Fibroblast of skin of right biceps (primary cell): ENCODE data around the gene SUSD4.

Experiments
- DNase-seq: peaks from one replicate; pipeline ENCODE4 v3.0.0-alpha.2; 2013

SUSD4 gene

DNA sequence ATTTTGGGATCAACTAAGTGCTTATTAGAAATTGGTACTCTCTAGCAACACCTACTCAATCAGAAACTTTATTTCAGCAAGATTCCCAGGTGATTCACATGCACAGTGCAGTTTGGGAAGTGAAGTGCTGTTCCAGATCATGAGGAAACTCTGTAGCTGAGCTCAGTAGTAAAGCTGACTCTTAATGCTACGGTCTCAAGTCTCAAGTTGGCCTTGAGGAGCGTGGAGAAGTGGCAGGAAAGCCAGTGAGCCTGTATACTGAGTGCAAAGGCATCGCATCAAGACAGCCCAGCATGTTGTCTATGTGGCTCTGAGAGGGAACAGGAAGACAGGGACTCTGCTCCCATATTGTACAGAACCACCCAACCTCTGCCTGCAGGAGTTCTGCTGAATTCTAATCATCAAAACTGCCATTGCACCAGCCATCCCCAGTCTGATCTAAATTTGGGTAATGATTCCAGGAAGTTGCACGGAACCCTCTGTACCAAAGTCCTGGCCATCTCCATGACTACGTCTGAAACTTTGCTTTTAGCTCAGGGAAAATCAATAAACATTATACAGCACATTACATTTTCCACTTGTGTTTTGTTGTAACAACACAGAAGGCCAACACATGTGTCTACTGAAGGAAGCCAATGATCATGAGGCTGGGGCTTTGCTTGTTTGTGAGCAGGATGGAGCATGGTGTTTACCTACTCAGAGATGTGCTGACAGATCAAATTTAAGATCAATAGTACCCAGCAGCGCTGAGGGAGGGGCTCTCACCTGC is 115.8 kb downstream of the SUSD4 start:
- DNase-seq = no peak

DNA sequence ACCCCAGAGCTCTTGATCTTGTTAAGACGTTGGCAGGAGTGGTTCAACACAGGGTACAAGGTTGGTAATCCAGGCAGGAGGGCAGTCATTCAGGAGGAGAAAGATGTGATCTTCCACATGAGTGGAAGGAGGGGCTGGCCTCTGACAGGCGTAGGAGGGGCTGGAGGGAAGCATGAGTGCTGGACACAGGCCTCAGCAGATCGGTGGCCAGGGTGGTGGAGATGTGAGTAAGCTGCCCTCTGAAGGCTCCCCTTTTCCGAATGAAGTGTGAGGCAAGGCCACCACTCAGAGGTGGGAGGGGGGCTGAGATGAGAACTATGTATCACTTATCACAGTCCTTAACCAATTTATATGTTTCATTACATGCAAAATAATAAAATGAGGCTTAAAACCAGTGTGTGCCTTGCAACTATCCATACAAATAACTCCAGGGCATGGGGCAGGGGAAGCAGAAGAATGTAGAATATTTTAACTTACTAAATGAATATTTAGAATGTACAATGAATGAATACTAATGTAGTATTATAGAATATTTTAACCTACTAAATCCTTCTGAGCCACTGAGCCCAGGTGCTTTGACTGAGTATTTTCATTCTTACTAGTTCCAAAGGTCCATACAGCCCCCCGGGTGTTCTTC is 117.4 kb downstream of the SUSD4 start:
- DNase-seq = no peak

DNA sequence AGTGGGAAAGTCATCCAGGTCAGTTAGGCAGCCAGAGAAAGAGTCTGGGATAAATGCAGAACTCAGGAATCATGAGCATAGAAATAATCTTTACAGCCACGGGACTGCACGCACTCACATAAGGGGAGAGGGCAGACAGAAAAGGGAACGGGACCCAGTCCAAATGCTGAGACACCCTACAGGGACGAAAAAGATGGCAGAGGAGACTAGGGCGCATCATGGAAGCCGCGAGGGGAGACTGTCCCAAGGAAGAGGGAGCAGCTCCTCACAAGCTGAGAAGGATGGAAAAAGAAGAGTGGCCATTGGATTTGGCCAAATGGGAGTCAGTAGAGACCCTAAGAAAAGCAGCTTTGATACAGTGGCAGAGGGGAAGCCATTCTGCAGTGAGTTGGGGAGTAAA is 118.0 kb downstream of the SUSD4 start:
- no peak for DNase-seq

DNA sequence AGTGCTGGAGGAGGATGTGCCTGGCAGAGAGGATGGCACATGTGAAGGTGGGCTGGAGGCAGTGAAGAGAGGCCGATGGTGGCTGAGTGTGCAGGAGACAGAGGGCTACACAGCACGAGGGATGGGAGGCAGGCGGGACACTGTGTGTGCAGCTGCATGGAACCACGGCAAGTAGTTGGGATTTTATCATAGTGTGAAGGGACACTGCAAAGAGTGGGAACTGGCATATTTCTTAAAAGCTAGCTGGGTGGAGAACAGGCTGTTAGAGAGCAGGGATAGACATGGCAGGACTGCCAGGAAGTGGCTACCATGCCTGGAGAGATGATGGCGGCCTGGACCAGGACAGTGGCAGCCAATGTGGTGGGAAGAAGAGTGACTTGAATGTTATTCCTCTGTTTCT is 118.6 kb downstream of the SUSD4 start:
- DNase-seq = no peak

DNA sequence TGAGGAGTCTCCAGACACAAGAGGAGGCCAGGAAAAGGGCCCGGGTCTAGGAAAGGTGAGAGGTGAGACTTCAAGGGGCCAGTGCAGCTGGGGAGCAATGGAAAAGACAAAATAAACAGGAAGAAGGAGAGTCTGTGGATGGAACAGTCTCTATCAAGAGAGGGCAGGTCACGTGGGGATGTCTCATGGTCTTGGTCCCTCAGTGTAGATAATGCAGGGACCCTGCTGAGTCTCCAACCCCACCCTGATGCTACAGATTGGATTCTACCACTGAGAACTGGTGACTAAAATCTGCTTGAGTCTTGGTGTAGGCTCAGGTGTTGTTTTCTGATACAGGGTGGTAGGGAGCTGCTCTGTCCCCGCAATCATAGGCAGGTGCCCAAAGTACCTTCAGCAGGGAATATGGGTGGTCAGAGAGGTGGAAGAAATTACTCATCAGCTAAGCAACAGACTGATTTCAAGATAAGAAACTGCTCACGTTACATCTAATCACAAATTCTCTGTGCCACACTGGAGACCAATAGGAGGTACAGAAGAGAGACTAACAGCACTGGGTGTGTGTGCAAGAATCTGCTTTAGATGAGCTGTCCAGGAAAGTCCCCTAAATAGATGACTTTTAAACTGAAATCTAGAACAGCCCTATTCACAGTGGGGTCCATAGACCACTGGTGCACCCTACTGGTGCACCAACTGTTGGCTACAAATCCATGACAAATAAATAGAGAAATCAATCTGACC is 119.4 kb downstream of the SUSD4 start:
- DNase-seq = peak; percentile 22

DNA sequence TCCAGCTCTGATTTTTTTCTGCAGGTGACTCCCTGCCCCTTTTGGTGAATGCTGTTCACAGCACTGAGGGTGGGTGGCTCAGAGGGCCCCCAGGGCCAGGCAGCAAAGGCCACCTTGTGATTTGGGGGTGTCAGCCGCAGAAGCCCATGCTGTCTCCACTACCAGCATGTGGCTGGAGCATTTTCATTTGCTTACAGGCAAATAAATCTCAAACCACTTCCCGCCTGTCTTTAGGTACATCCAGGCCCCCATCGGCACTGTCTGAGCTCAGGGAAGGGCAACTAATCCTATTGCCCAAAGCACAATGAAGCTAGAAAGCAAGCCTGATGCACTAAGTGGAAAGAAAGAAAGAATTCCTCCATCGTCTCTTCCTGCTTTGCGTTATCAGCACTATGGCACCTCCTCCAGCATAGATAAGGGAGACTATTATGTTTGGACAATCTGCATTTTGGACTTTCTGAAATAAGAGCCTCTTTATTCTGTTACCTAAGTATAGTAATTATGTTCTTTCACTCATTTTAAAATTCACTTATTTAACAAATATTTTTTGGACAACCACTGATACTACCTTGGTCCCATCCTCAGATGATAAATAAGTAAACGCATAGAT is 120.4 kb downstream of the SUSD4 start:
- no peak for DNase-seq

DNA sequence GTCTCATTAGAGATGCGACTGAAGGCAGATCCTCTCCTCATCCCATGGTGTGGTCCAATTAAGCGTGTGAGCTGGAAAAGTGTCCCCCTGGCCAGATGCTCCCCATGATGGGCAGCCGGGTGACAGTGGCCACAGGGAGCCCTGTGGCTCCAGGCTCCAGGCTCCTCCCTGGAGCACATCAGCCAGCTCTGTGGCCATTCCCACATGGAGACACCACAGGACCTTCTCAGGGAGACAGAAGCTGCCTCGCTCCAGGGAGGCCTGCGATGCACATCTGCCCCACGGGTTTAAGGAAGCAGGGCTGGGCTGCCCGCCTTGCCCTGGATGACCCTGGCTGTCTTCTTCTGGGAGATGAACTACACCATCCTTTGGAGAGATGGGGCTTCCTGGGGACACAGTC is 121.0 kb downstream of the SUSD4 start:
- DNase-seq = no peak

DNA sequence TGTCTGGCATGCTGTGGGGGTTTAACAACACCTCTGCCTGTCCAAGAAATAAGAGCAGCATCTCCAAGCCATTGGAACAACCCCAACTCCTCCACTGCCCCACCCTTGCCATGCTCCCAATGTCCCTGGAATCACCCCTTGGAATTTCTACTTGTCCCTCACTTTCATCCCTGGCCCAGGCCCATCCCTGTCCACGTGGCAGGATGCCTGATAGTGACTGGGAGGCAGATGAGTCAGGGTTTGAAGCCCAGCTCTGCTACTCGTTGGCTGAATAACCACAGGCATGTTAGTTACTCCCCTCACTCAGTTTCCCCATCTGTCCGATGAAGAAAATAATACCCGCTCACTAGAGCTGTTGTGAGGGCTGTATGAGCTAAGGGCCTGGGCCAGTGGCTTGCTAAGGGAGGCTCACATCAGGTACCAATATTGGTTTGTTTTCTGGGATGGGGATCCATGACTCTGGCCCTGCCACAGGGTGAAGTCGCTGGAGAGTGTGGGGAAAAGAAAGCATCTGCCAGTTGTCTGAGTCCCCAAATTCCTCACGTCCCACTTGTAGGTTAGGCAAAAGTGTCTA is 121.5 kb downstream of the SUSD4 start:
- peak; percentile 60 for DNase-seq

DNA sequence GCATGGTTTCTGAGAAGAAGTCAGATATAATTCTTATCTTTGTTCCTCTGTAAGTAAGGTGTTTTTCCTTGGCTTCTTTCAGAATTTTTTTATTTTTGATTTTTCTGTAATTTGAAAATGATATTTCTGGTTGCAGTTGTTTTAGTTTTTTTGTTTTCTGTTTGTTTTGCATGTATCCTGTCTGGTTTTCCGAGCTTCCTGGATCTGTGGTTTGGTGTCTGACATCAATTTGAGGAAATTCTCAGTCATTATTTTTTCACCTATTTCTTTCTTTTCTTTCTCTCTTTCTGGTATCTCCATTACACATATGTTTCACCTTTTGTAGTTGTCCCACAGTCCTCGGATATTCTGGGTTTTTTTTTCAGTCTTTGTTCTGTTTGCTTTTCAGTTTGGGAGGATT is 123.9 kb downstream of the SUSD4 start:
- no peak for DNase-seq

DNA sequence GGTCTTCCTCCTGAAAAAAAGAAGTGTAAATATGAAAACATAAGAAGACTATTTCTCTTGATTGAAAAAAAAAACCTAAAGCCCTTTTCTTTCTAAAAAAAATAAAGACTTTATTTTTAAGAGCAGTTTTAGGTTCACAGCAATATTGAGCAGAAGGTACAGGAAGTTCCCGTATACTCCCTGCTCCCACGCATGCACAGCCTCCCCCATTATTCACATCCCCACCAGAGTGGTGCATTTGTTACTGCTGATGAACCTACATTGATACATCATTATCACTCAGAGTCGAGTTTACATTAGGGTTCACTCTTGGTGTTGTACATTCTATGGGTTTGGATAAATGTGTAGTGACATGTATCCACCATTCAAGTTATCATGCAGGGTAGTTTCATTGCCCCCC is 128.9 kb downstream of the SUSD4 start:
- DNase-seq = no peak

DNA sequence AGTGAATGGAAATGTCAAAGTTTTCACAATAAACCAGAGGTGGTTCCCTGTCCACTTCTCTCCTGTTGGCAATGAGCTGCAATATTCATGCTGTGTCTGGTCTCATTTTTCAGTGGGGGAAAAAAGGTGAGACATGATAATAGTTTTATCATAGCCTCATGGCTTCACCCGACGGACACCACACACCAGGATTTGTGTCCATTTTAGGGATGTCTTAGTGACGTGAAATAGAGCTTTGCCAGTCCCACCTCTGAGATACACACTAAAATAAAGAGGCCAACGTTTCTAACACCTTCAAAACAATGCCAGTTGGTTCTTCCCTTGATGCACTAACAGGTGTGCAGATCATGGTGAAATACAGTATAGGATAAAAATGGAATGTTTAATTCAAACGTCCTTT is 129.4 kb downstream of the SUSD4 start:
- DNase-seq = no peak

DNA sequence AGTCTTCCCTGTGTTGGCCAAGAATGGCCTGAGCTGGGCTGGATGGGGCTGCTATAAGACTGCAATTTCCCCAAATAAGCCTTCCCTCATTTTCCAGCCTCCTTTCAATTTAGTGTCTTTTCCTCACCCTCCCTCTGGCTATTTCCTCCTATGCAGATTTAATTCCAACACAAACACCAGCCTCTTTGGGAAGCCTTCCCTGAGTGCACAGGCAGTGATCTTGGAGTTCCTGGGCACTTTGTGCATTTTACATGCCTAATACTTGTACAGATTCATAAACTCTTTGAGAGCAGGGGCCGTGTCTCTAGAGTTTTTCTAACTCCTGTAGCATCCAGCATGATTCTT is 129.8 kb downstream of the SUSD4 start:
- no peak for DNase-seq

DNA sequence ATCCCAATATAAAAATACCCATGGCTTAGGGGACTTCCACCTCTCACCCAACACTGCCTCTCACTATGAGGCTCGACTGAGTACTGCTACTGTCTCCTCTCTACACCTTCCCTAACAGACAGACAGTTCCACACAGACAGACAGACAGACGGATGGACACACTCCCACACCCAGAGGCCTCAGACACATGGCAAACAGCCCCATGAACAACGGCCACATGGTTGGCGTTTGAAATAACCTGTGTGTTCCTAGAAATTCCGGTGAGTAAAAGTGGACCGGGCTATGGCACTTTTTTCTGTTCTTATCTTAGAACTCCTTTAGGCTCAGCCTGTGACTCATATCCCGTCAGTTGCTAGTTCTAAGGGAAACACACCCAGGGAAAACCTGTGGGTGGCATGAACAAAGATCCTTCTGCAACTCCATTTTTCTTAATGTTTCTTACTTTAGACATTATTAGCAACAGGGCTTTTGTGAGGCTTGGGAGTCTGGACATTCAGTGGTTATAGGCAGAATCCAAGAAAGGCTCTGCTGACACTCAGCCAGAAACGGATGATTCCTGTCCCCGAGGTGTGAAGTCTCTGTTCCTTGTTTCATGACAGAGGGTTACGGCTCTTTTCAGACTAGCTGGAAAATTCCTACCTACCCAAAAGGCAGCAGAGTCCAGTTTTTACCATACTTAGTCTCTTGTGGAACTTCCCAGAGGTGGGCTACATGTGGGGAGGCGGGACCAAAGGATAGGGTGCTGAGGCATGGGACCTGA is 130.4 kb downstream of the SUSD4 start:
- peak; percentile 84 for DNase-seq

DNA sequence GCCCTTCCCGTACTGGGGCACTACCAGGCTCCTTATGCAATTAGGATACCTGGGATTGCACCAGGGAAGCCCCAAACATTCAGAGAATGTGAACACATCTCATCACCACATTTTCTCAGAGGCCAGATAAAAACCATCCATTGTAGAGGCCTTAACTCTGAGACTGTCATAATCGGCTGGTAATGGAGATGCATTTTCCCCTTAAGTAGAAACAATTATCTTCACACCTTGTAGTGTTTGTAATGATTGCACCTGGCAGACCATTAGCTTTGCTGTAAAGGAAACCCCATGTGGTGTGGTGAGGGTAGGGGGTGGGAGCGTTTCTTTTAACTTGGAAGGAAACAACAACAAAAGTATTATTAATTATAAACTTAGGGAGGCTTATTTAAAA is 131.0 kb downstream of the SUSD4 start:
- no peak for DNase-seq

DNA sequence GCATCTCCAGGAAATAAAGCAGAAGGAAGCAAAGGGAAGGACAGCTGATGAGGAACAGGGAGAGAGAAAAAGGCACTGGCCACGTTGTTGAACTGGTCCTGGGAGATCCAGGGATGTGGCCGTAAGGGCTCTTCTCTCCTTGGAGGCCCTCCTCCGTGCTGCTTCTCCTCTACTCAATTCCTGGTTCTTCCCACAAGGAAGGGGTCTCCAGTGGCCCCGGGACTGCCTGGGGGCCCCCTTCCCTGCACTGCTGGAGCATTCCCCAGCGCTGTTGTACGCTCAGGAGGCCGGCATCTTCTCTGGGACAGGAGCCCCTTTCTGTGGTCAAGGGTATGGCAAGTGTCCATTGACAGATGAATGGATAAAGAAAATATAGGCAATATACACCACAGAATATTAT is 132.4 kb downstream of the SUSD4 start:
- DNase-seq = no peak

DNA sequence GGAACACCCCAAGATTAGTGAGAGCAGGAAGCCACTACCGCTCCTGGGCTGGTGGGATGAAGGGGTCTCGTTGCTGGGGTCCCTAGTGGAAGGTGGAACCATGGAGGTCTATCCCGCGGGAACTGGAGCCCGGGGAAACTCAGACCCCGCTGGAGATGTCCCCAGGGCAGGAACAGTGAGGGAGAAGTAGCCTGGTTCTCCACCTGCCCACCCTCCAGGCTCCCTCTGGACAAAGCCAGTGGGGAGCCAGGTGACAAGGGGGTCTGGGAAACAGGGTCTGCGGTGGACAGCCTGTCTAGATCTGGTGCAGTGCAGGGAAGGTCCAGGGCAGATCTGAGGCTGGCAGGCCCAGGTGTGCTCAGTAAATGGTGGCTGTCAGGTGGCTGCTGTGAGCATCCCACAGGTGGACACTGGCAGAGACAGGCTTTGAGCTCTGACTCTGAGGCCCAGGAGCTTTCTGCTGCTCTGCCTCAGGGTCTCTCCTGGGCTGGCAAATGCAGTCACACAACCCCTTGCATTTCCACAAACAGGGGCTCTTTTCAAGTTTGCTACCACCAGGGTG is 132.9 kb downstream of the SUSD4 start:
- no peak for DNase-seq

DNA sequence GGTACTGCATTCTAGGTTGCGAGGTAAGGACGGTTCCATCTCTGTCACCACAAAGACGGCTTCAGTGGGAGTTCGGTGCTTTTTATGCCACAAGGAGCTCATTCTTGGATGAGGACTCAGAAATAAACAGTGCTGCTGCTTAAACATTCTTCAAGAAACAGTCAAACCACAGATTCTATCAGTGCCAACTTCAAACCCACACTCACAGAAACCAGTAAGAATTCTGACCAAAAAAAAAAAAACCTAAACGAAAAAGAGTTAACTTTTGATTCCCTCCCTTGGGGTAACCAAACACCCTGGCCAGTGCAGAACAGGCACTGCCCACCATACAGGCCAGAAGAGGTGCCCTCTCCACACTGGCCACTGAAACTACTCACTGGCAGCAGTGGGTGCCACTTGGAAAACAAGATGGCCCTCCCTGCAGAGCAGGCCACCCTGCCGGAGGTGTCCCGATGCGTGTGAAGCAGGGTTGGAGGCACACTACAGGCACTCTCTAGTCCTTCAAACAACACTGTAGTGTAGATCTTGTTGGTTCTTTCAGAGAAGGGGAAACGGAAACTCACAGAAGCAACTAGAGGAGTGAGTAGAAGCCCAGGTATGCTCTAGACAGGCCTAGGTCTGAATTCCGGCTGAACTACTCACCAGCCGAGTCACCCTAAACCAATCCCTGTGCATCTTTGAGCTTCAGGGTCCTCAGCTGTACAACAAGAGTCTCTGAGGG is 133.7 kb downstream of the SUSD4 start:
- DNase-seq = peak; percentile 96

DNA sequence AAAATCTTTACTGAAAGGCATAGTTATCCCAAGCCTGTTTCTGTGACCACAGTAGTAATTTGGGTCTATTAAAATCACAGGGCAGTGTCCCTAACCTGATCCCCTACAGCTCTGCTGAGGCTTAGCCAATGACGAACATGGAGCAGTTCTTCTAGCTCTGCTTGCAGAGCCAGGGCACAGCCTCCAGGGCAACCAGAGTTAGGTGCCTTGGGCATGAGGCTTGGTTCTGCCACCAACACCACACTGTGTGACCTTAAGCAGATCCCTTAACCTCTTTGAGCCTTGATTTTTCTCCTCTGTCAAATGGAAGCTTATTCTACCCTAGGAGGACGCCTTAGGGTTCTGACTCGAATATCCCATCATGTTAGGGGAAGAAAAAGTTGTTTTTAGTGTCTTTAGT is 134.2 kb downstream of the SUSD4 start:
- DNase-seq = no peak

DNA sequence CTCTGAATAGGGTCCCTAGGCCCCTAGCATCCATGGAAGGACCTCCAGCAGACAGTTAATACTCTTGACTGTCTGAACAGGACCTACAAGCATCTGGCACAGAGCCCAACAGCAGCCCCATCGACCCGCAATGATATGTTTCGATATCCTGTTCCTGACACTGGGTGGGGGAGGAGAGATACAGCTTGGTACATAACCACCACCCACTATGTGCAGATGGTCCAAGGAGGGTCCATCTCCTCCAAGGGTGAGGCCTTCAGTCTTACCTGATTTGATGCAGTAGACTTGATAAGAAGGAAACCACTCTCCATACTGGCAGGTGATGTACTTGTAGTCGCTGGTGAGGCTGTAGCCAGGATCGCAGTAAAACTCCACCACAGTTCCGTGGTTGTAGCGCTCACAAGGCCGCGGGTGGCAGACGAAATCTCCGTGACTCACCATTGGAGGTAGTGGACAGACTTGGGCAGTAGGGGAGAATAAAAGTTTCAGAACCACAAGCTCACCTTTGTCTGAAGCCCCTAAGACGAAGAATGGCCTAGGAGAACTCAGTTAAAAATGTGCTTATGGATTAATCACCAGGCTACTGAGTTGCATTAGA is 134.9 kb downstream of the SUSD4 start:
- no peak for DNase-seq

DNA sequence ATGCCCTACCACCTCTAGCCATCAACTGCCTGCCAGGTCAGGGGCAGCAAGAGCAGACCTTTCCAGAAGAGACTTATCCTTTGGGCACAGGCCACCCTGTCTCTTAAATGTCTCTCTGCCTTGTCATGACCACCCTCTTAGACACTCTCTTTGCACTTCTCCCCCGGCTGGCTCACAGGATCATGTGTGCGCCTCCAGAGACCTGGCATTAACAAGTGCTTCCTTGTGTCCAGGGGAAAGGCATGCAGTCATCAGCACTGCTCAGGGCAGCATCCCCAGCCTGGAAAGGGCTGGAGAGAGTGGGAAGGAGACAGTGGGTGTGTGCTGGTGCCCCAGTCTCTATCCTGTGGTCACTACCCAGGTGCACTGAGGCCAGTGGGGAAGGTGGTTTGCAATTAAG is 135.8 kb downstream of the SUSD4 start:
- no peak for DNase-seq

DNA sequence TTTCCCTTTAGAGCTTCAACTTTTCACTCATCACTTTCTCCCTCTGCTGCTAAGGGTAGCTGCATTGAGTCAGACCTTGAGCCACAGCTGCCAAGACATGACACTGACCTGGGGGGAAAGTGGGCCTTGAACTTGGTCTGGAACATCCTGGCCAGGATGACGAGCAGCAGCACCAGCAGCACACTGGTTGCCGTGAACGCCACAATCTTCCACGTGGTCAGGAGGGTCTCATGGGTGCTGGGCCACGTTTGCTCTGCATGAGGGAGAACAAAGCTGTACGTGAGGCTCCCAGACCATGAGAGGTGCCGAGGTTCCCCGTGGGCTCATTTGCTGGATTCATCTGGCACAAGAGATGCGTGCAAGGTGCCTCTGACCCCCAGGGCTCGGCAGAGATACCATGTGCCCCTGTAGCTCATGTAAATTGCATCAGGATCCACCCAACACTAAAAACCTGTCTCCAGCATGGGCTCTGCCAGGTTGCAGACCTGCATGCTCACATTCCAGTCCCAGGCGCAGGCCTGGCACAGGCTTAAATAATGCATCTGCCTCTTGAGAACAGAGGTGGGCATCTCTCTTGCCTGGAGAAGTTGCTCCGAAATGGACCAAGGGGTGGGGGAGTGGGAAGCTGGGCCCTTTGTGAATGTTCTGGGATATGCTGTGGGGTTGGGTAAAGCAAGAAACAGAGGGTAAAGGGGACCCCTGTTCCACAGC is 136.3 kb downstream of the SUSD4 start:
- no peak for DNase-seq
